CMK (cell line): ENCODE results near the gene LMCD1.
A peak's percentile ranks its signal among the peaks of the same experiment; 100 is the strongest.

ENCODE experiments used
- DNase-seq: peaks from one replicate; pipeline ENCODE4 v3.0.0-alpha.2; 2010; ENCODE audit warnings: low read depth

LMCD1 gene

GRCh38 chr3:8537440-8537839 is 35.8 kb downstream of the LMCD1 start:
- DNase-seq, result no peak

- DNase-seq, result no peak
Observed at GRCh38 chr3:8538223-8538622, 36.6 kb downstream of the LMCD1 start.

GRCh38 chr3:8538913-8539312 is 37.3 kb downstream of the LMCD1 start:
- DNase-seq, result no peak

- DNase-seq, result no peak
Observed at GRCh38 chr3:8539419-8539818, 37.8 kb downstream of the LMCD1 start.

GRCh38 chr3:8540456-8540855 is 38.8 kb downstream of the LMCD1 start:
- peak; percentile 52 for DNase-seq

- DNase-seq, result no peak
Observed at GRCh38 chr3:8541486-8541885, 39.9 kb downstream of the LMCD1 start.

GRCh38 chr3:8542190-8543135 is 40.8 kb downstream of the LMCD1 start:
- DNase-seq, result no peak

- no peak for DNase-seq
Observed at GRCh38 chr3:8546609-8547008, 45.0 kb downstream of the LMCD1 start.

GRCh38 chr3:8548502-8549275 is 47.1 kb downstream of the LMCD1 start:
- no peak for DNase-seq

GRCh38 chr3:8549354-8549753 is 47.7 kb downstream of the LMCD1 start:
- DNase-seq, result no peak

- no peak for DNase-seq
Observed at GRCh38 chr3:8550611-8551010, 49.0 kb downstream of the LMCD1 start.

GRCh38 chr3:8552223-8552762 is 50.7 kb downstream of the LMCD1 start:
- DNase-seq, result no peak

GRCh38 chr3:8553405-8553804 is 51.8 kb downstream of the LMCD1 start:
- DNase-seq, result no peak

- no peak for DNase-seq
Observed at GRCh38 chr3:8554696-8555095, 53.1 kb downstream of the LMCD1 start.

- DNase-seq, result no peak
Observed at GRCh38 chr3:8555113-8555661, 53.6 kb downstream of the LMCD1 start.

- no peak for DNase-seq
Observed at GRCh38 chr3:8555725-8556472, 54.3 kb downstream of the LMCD1 start.

GRCh38 chr3:8556473-8556869 is 54.8 kb downstream of the LMCD1 start:
- no peak for DNase-seq

GRCh38 chr3:8557298-8557697 is 55.7 kb downstream of the LMCD1 start:
- no peak for DNase-seq

GRCh38 chr3:8558645-8559044 is 57.0 kb downstream of the LMCD1 start:
- no peak for DNase-seq

- DNase-seq, result no peak
Observed at GRCh38 chr3:8559351-8559750, 57.7 kb downstream of the LMCD1 start.

- no peak for DNase-seq
Observed at GRCh38 chr3:8560366-8561007, 58.9 kb downstream of the LMCD1 start.
